ENCODE results near the gene GDNF. TPM values are rescaled to one million over a fixed set of nuclear protein-coding genes. Genes with fewer than 3 reads are reported as not detected.

Gene GDNF
- total RNA-seq, 1 experiment from 2014 or later = 14.7 TPM

DNA sequence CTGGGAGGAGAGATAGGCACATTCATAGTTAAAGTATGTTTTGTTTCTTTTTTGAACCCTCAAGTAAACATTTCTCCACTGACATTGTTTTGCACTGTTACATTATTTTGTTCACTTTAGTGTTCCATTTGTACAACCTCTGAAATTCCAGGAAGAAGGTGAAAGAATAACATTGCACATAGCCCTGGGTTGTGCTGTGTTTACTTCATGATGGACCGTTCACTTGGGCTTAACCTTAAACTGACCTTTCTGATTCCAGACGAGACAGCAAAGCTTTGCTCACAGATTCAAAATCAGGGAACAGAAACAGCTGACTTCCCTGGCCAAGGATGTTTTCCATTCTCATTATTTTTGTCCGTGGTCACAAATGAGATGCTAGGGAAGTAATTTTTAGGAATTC, 42.8 kb upstream of the GDNF start:
- no peaks in the 10 kb centered on the region for H3K36me3 ChIP-seq (ENCODE audit: insufficient read depth, low read length, poor library complexity, severe bottlenecking)
- intact Hi-C loops (cut with micrococcal nuclease; ENCODE audit: unreplicated experiment) = no loop called here
- POLR2A ChIA-PET (ENCODE audit: low non-redundant PET) = no interaction called here
- H3K27ac ChIP-seq (ENCODE audit: low read depth, low read length, poor library complexity, severe bottlenecking) = no peak overlapping the region
- no peaks in the 10 kb centered on the region for H3K9me3 ChIP-seq (ENCODE audit: low read depth, low read length, poor library complexity, severe bottlenecking)
- no TSS peak for BruUV-seq (replicated peaks)
- CTCF ChIA-PET = no interaction called here
- DNase-seq (ENCODE audit: low spot score) = no peak
- H3K27me3 ChIP-seq (replicated peaks; ENCODE audit: insufficient read depth, low read depth, low read length, poor library complexity) = no peaks in the 10 kb centered on the region
- TF ChIP-seq, protein P1, sequence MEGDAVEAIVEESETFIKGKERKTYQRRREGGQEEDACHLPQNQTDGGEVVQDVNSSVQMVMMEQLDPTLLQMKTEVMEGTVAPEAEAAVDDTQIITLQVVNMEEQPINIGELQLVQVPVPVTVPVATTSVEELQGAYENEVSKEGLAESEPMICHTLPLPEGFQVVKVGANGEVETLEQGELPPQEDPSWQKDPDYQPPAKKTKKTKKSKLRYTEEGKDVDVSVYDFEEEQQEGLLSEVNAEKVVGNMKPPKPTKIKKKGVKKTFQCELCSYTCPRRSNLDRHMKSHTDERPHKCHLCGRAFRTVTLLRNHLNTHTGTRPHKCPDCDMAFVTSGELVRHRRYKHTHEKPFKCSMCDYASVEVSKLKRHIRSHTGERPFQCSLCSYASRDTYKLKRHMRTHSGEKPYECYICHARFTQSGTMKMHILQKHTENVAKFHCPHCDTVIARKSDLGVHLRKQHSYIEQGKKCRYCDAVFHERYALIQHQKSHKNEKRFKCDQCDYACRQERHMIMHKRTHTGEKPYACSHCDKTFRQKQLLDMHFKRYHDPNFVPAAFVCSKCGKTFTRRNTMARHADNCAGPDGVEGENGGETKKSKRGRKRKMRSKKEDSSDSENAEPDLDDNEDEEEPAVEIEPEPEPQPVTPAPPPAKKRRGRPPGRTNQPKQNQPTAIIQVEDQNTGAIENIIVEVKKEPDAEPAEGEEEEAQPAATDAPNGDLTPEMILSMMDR (conservative IDR thresholded peaks at IDR 0.05; ENCODE audit: low read depth, low read length) = no peak
- no peak for TF ChIP-seq EZH2 (IDR thresholded peaks at IDR 0.05; ENCODE audit: borderline replicate concordance, low read depth, low read length, poor library complexity, severe bottlenecking)
- no peaks in the 10 kb centered on the region for H3K4me1 ChIP-seq (ENCODE audit: insufficient read depth, low read length, poor library complexity, severe bottlenecking)
- H3K4me3 ChIP-seq (ENCODE audit: low read depth, low read length, poor library complexity, severe bottlenecking) = no peak overlapping the region

DNA sequence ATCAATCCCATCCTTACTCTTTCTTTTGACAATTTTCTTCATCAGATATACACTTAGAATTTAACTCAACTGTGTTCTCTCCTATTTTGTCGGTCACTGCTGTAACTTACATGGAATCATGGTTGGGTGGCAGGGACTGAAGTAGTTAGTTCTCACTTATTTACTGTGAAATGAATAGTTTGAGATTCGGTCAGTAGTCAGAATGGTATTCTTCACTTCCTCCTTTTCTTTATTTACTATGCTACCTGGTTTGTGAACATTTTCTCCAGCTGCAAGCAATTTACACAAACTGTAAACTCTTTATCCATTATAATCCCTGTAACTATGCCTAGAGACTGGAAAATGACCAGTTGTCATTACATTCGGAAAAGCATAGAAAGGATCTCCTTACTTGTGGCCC, 41.5 kb upstream of the GDNF start:
- ChIA-PET CTCF (no interaction called here), POLR2A (ENCODE audit: low non-redundant PET) (no interaction called here)
- no peak for DNase-seq (ENCODE audit: low spot score)
- no peak overlapping the region for H3K4me3 ChIP-seq (ENCODE audit: low read depth, low read length, poor library complexity, severe bottlenecking)
- no peaks in the 10 kb centered on the region for H3K36me3 ChIP-seq (ENCODE audit: insufficient read depth, low read length, poor library complexity, severe bottlenecking)
- no peak overlapping the region for H3K27ac ChIP-seq (ENCODE audit: low read depth, low read length, poor library complexity, severe bottlenecking)
- no peaks in the 10 kb centered on the region for H3K27me3 ChIP-seq (replicated peaks; ENCODE audit: insufficient read depth, low read depth, low read length, poor library complexity)
- no peaks in the 10 kb centered on the region for H3K9me3 ChIP-seq (ENCODE audit: low read depth, low read length, poor library complexity, severe bottlenecking)
- BruUV-seq (replicated peaks) = no TSS peak
- peaks cover 3% of the 10 kb centered on the region for H3K4me1 ChIP-seq (ENCODE audit: insufficient read depth, low read length, poor library complexity, severe bottlenecking)
- intact Hi-C loops (cut with micrococcal nuclease; ENCODE audit: unreplicated experiment) = no loop called here
- TF ChIP-seq, protein P1 (conservative IDR thresholded peaks at IDR 0.05; ENCODE audit: low read depth, low read length) = no peak
- no peak for TF ChIP-seq EZH2 (IDR thresholded peaks at IDR 0.05; ENCODE audit: borderline replicate concordance, low read depth, low read length, poor library complexity, severe bottlenecking)

DNA sequence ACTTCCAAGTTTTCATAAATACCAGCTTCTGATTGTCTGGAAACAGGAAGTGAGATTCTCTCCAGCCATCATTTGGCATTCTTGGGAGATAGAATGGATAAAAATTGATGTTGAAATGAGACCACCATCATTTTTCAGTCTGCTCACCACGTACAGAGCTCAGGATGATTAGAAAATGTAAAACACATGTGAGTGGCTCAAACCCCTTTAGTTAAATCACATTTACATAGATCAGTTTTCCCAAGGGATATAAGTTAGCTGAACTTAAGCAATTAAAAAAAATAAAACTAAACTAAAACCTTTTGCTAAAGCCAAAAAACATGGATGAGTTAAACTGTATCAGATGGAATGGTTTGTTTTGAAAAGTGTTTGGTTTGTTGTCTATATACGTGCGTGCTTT, 37.1 kb upstream of the GDNF start:
- DNase-seq (ENCODE audit: low spot score) = no peak
- no TSS peak for BruUV-seq (replicated peaks)
- no peak for TF ChIP-seq EZH2 (IDR thresholded peaks at IDR 0.05; ENCODE audit: borderline replicate concordance, low read depth, low read length, poor library complexity, severe bottlenecking)
- TF ChIP-seq, protein P1 (conservative IDR thresholded peaks at IDR 0.05; ENCODE audit: low read depth, low read length) = no peak
- no peaks in the 10 kb centered on the region for H3K27me3 ChIP-seq (replicated peaks; ENCODE audit: insufficient read depth, low read depth, low read length, poor library complexity)
- no peaks in the 10 kb centered on the region for H3K9me3 ChIP-seq (ENCODE audit: low read depth, low read length, poor library complexity, severe bottlenecking)
- no peak overlapping the region for H3K27ac ChIP-seq (ENCODE audit: low read depth, low read length, poor library complexity, severe bottlenecking)
- peaks cover 3% of the 10 kb centered on the region for H3K4me1 ChIP-seq (ENCODE audit: insufficient read depth, low read length, poor library complexity, severe bottlenecking)
- no peaks in the 10 kb centered on the region for H3K36me3 ChIP-seq (ENCODE audit: insufficient read depth, low read length, poor library complexity, severe bottlenecking)
- intact Hi-C loops (cut with micrococcal nuclease; ENCODE audit: unreplicated experiment) = no loop called here
- ChIA-PET CTCF (no interaction called here), POLR2A (ENCODE audit: low non-redundant PET) (interaction anchor here (0.6 kb wide), 1 partner anchor 34 kb away, joined by 4 read pairs; no protein-coding TSS in a partner anchor)
- H3K4me3 ChIP-seq (ENCODE audit: low read depth, low read length, poor library complexity, severe bottlenecking) = no peak overlapping the region

All from A673 (cell line).